ENCODE results near the gene APBB2. TPM values are rescaled to one million over a fixed set of nuclear protein-coding genes. Genes with fewer than 3 reads are reported as not detected.

The APBB2 gene
- total RNA-seq, 2 experiments from 2014 or later = 0.22 TPM; not detected in 1

DNA sequence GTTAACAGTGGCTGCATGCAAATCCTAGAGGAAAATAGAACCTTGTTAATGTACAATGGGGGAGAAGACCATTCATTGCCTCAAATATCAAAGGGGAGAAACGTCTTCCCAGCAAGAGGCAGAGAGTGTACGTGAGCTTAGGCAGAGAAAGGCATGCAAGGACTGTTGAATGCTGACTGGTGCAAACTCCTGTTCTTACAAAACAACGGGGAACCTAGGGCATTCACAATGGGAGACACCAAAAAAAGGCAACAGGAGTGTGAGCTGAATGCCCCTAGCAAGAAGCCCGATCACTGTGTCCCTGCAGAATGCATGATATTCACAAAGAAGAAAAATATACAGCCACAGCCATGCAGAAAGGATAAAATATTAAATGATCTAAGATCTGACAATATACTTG lies 279.7 kb downstream of the APBB2 start:
- H3K4me1 ChIP-seq (ENCODE audit: insufficient read depth, low read length) = no peaks in the 10 kb centered on the region
- H3K36me3 ChIP-seq (ENCODE audit: insufficient read depth, low read length) = no peaks in the 10 kb centered on the region
- TF ChIP-seq CTCF (IDR thresholded peaks at IDR 0.05) = no peak
- no peaks in the 10 kb centered on the region for H3K4me1 Mint-ChIP-seq (ENCODE audit: low read depth)
- no peaks in the 10 kb centered on the region for H3K9me3 Mint-ChIP-seq
- no peak overlapping the region for H3K4me3 Mint-ChIP-seq
- H3K4me3 ChIP-seq (ENCODE audit: low read length) = no peak overlapping the region
- no peaks in the 10 kb centered on the region for H3K36me3 Mint-ChIP-seq (ENCODE audit: low read depth)
- H3K27ac Mint-ChIP-seq = no peak overlapping the region
- intact Hi-C loops (cut with DNase I, micrococcal nuclease) = no loop called here
- CTCF ChIA-PET = no interaction called here
- H3K27me3 Mint-ChIP-seq = peaks cover 4% of the 10 kb centered on the region
- peaks cover 0 to 3% of the 10 kb centered on the region in 2 experiments for H3K9me3 ChIP-seq (ENCODE audit: control insufficient read depth in 1 of 2, insufficient read depth in 1 of 2, low read length in 2 of 2)
- no peak for ATAC-seq (ENCODE audit: poor library complexity)
- no peak overlapping the region for H3K27ac ChIP-seq (ENCODE audit: low read depth in 1 of 2, low read length in 2 of 2)
- no peak for DNase-seq
- POLR2A ChIA-PET = no interaction called here
- H3K27me3 ChIP-seq (ENCODE audit: control insufficient read depth in 1 of 2, insufficient read depth in 2 of 2, low read length in 2 of 2) = peaks cover 0 to 2% of the 10 kb centered on the region in 2 experiments

GRCh38 chr4:40933272-40934053 lies 280.9 kb downstream of the APBB2 start:
- Histone ChIP-seq H3K27ac (ENCODE audit: low read depth in 1 of 2, low read length in 2 of 2) (no peak overlapping the region), H3K27me3 (ENCODE audit: control insufficient read depth in 1 of 2, insufficient read depth in 2 of 2, low read length in 2 of 2) (peaks cover 0 to 2% of the 10 kb centered on the region in 2 experiments), H3K9me3 (ENCODE audit: control insufficient read depth in 1 of 2, insufficient read depth in 1 of 2, low read length in 2 of 2) (peaks cover 0 to 3% of the 10 kb centered on the region in 2 experiments), H3K4me1 (ENCODE audit: insufficient read depth, low read length) (no peaks in the 10 kb centered on the region), H3K4me3 (ENCODE audit: low read length) (no peak overlapping the region), H3K36me3 (ENCODE audit: insufficient read depth, low read length) (no peaks in the 10 kb centered on the region)
- no peaks in the 10 kb centered on the region for H3K4me1 Mint-ChIP-seq (ENCODE audit: low read depth)
- peaks cover 4% of the 10 kb centered on the region for H3K27me3 Mint-ChIP-seq
- POLR2A ChIA-PET = no interaction called here
- CTCF ChIA-PET = no interaction called here
- H3K4me3 Mint-ChIP-seq = no peak overlapping the region
- DNase-seq (no peak), ATAC-seq (ENCODE audit: poor library complexity) (no peak)
- no peaks in the 10 kb centered on the region for H3K9me3 Mint-ChIP-seq
- TF ChIP-seq CTCF (IDR thresholded peaks at IDR 0.05) = no peak
- no peaks in the 10 kb centered on the region for H3K36me3 Mint-ChIP-seq (ENCODE audit: low read depth)
- intact Hi-C loops (cut with DNase I, micrococcal nuclease) = no loop called here
- no peak overlapping the region for H3K27ac Mint-ChIP-seq

DNA sequence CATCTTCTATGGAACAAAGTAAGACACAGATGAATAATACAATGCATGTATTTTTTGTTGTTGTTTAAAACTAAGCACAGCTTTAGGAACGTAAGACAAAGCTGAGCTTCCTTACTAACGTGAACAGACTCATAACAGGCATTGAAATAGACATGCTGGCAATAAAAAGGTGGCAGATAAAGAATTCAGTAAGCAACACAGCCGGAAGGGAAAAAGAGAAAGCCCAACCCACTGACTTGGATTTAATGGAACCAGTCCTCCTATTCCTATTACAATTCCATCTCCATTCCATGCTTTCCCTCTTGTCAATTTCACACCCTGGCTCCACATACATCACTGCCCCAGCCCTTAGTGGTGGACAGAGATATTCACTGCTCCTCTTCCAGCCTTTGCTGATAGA lies 282.5 kb downstream of the APBB2 start:
- peaks cover 0 to 3% of the 10 kb centered on the region in 2 experiments for H3K9me3 ChIP-seq (ENCODE audit: control insufficient read depth in 1 of 2, insufficient read depth in 1 of 2, low read length in 2 of 2)
- no peak for ATAC-seq (ENCODE audit: poor library complexity)
- H3K4me1 ChIP-seq (ENCODE audit: insufficient read depth, low read length) = no peaks in the 10 kb centered on the region
- no peak overlapping the region for H3K27ac ChIP-seq (ENCODE audit: low read depth in 1 of 2, low read length in 2 of 2)
- Mint-ChIP-seq H3K27me3 (peaks cover 16% of the 10 kb centered on the region), H3K4me1 (ENCODE audit: low read depth) (no peaks in the 10 kb centered on the region), H3K4me3 (no peak overlapping the region), H3K36me3 (ENCODE audit: low read depth) (no peaks in the 10 kb centered on the region), H3K27ac (no peak overlapping the region), H3K9me3 (no peaks in the 10 kb centered on the region)
- DNase-seq = no peak
- ChIA-PET POLR2A (no interaction called here), CTCF (no interaction called here)
- intact Hi-C loops (cut with DNase I, micrococcal nuclease) = no loop called here
- no peak for TF ChIP-seq CTCF (IDR thresholded peaks at IDR 0.05)
- peaks cover 0 to 2% of the 10 kb centered on the region in 2 experiments for H3K27me3 ChIP-seq (ENCODE audit: control insufficient read depth in 1 of 2, insufficient read depth in 2 of 2, low read length in 2 of 2)
- H3K4me3 ChIP-seq (ENCODE audit: low read length) = no peak overlapping the region
- H3K36me3 ChIP-seq (ENCODE audit: insufficient read depth, low read length) = no peaks in the 10 kb centered on the region
